Mammary epithelial cell (primary cell): Measurements from ENCODE around the gene SKI.

Experiments used
- EZH2 ChIP-seq: IDR thresholded peaks from 2 replicates; pipeline ENCODE4 v1.6.1; 2012; ENCODE audit warnings: low read length, inconsistent platforms, borderline replicate concordance
- TF ChIP-seq, protein P1 (sequence below), 2 donors: IDR thresholded peaks in 1 of 2; conservative IDR thresholded peaks in 1 of 2; 2 replicates each; pipeline ENCODE4 v1.5.1; 2011 to 2012; ENCODE audit warnings: inconsistent platforms in 2 of 2, low read length in 2 of 2, mild to moderate bottlenecking in 2 of 2, control low read depth in 1 of 2, low read depth in 1 of 2; ENCODE audit not compliant: insufficient read depth in 1 of 2; ENCODE audit errors: extremely low read depth in 1 of 2

DNA sequence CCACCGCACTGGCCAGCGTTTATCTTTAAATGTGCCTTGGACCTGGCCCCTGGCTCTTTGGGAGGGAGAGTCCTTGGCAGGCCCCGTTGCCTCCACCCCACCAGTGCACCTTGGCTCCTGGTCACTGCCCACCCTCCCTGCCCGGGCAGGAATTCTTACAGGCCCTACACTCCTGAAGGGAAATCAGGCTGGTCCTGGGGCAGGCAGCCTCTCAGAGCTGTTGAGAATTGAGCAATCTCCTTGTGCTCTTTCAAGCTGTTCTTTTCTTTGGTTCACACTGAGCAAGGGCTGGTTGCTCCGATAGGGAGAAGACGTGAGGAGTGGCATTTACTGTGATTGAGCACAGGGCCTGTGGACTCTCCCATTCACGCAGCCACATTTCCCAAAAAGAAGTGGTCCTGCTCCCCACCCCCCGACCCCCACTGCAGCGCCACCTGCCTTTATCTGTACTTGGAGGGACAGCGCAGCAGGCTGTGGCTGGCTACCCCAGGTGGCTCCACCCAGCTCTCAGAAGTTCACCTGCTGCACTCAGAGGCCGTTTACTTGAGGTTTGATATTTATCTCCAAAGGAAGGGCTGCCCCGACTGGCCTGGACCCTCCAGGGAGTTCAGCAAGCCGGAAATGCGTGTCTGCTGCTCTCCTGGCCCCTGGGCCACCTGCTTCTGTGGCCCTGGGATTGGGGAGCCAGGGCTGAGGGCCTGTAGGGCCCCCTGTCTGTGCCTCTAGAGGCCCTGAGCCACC lies 47.8 kb downstream of the SKI start:
- TF ChIP-seq, protein P1, sequence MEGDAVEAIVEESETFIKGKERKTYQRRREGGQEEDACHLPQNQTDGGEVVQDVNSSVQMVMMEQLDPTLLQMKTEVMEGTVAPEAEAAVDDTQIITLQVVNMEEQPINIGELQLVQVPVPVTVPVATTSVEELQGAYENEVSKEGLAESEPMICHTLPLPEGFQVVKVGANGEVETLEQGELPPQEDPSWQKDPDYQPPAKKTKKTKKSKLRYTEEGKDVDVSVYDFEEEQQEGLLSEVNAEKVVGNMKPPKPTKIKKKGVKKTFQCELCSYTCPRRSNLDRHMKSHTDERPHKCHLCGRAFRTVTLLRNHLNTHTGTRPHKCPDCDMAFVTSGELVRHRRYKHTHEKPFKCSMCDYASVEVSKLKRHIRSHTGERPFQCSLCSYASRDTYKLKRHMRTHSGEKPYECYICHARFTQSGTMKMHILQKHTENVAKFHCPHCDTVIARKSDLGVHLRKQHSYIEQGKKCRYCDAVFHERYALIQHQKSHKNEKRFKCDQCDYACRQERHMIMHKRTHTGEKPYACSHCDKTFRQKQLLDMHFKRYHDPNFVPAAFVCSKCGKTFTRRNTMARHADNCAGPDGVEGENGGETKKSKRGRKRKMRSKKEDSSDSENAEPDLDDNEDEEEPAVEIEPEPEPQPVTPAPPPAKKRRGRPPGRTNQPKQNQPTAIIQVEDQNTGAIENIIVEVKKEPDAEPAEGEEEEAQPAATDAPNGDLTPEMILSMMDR (conservative IDR thresholded peaks at IDR 0.05 in 1 of 2, IDR thresholded peaks at IDR 0.05 in 1 of 2; ENCODE audit: extremely low read depth in 1 of 2, insufficient read depth in 1 of 2, low read depth in 1 of 2, low read length in 2 of 2): no peak
- TF ChIP-seq EZH2: no peak
